Esophagus squamous epithelium (tissue), 5 donors: ENCODE results near the gene ACP4. TPM values are rescaled to one million over a fixed set of nuclear protein-coding genes. Genes with fewer than 3 reads are reported as not detected.
A peak's percentile ranks its signal among the peaks of the same experiment; 100 is the strongest.

ENCODE experiments used
- DNase-seq: peaks from one replicate; lab custom pipeline; 2025; lab: John Stamatoyannopoulos, UW
- H3K27ac ChIP-seq, 4 donors: fragments of 200-600 bp; sonication (generic); one replicate each; pipeline ENCODE4 v1.5.1; 2016 to 2019; ENCODE audit warnings: mild to moderate bottlenecking in 1 of 4
- H3K27me3 ChIP-seq, 4 donors: fragments of 200-600 bp; sonication (generic); 1 replicate in 3 of 4; 2 replicates in 1 of 4; pipeline versions ENCODE4 v1.5.1 to v1.6.0; 2017 to 2021; ENCODE audit warnings: antibody characterized with exemption in 1 of 4
- H3K36me3 ChIP-seq, 3 donors: fragments of 200-600 bp; sonication (generic); one replicate each; pipeline ENCODE4 v1.5.1; 2016 to 2019
- H3K4me1 ChIP-seq, 3 donors: fragments of 200-600 bp; sonication (generic); one replicate each; pipeline ENCODE4 v1.5.1; 2017 to 2019
- H3K4me3 ChIP-seq, 4 donors: fragments of 200-600 bp; sonication (generic); 1 replicate in 3 of 4; 2 replicates in 1 of 4; pipeline ENCODE4 v1.5.1; 2016 to 2019; ENCODE audit warnings: mild to moderate bottlenecking in 2 of 4, moderate library complexity in 1 of 4
- H3K9me3 ChIP-seq, 3 donors: fragments of 200-600 bp; sonication (generic); one replicate each; pipeline ENCODE4 v1.5.1; 2016 to 2019
- POLR2A ChIP-seq, 4 donors: fragments of 450-650 bp; IDR thresholded peaks; one replicate each; pipeline ENCODE4 v1.6.1; 2017; ENCODE audit warnings: antibody characterized with exemption in 4 of 4, mild to moderate bottlenecking in 4 of 4, moderate library complexity in 3 of 4
- whole genome bisulfite sequencing, 2 donors: methylation state at CpG; one replicate each; pipeline ENCODE4 v1.1.5; 2018; 5-methylcytosine and 5-hydroxymethylcytosine counted together
- intact Hi-C: fragments of 100-400 bp; cut with DNase I; formaldehyde crosslinking; loops from one replicate; pipeline ENCODE4 v1.15.0; 2022
- total RNA-seq, 4 donors: library from RNA; depleted of rRNA; stranded (reverse); fragments of >200 nt; gene quantifications; one replicate each; pipeline ENCODE4 v1.1.0, GENCODE V29; 2016
- TF ChIP-seq, protein P1 (sequence below), 6 experiments: fragments of 450-650 bp in 4 of 6; fragments of 200-600 bp in 2 of 6; sonication (generic) in 2 of 6; IDR thresholded peaks; one replicate each; pipeline ENCODE4 v1.5.1; 2016 to 2019; ENCODE audit warnings: antibody characterized with exemption in 6 of 6, mild to moderate bottlenecking in 4 of 6, moderate library complexity in 4 of 6
- donor health status: DM: yes; HTN: yes; CAD: no.

The ACP4 gene
- total RNA-seq, 4 donors from 2014 or later, result not detected

DNA sequence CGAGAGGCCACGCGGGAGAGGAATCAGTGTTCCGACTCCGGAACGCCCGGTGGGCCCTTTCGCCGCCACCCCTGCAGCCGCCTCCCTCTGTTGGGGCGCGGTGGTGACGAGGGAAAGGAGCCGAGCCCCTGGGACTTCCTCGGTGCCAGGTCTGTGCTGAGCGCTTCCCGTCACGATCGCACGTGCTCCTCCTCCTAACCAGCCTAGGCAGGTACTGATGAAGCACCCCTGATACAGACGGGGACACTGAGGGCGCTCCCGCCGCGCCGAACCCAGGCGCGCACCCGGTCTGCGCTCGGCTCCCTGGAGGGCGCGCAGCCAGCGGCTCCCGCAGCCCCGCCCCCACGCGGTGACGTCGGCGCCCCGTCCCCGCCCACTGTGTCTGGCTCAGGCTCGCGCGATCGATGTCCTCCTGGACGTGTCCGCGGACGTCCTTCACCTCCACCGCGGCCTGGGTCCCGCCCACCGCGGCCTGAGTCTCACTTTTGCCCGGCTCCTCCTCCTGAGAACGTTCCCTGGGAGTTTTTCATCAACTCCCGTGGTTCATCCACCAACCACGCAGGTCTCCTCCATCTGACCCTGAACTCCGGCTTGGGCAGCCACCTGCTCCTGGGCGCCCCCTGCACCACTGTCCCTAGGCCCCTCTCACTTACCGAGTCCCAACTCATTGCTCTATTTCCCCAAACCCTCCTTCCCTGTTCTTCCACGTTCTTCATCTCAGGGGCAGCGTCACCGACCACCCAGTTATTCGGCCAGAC, 45.7 kb downstream of the ACP4 start:
- H3K4me1 ChIP-seq, result peaks cover 0 to 26% (median 5%) of the 10 kb centered on the region in 3 donors
- peak overlapping the region; percentile 30 to 74 (median 55) for H3K4me3 ChIP-seq
- peaks cover 0 to 78% (median 0%) of the 10 kb centered on the region in 4 donors for H3K27me3 ChIP-seq
- H3K27ac ChIP-seq, result peak overlapping the region in 1 of 4 donors; percentile 39
- intact Hi-C loops, result no loop called here
- 4 to 5% methylated on average over 20 to 31 of the region's 67 CpGs for WGBS, 2 donors
- TF ChIP-seq, protein P1, sequence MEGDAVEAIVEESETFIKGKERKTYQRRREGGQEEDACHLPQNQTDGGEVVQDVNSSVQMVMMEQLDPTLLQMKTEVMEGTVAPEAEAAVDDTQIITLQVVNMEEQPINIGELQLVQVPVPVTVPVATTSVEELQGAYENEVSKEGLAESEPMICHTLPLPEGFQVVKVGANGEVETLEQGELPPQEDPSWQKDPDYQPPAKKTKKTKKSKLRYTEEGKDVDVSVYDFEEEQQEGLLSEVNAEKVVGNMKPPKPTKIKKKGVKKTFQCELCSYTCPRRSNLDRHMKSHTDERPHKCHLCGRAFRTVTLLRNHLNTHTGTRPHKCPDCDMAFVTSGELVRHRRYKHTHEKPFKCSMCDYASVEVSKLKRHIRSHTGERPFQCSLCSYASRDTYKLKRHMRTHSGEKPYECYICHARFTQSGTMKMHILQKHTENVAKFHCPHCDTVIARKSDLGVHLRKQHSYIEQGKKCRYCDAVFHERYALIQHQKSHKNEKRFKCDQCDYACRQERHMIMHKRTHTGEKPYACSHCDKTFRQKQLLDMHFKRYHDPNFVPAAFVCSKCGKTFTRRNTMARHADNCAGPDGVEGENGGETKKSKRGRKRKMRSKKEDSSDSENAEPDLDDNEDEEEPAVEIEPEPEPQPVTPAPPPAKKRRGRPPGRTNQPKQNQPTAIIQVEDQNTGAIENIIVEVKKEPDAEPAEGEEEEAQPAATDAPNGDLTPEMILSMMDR (IDR thresholded peaks at IDR 0.05), result no peak
- TF ChIP-seq POLR2A (IDR thresholded peaks at IDR 0.05), result peak in 1 of 4 donors; percentile 61
- H3K9me3 ChIP-seq, result no peaks in the 10 kb centered on the region
- no peak for DNase-seq
- H3K36me3 ChIP-seq, result no peaks in the 10 kb centered on the region

DNA sequence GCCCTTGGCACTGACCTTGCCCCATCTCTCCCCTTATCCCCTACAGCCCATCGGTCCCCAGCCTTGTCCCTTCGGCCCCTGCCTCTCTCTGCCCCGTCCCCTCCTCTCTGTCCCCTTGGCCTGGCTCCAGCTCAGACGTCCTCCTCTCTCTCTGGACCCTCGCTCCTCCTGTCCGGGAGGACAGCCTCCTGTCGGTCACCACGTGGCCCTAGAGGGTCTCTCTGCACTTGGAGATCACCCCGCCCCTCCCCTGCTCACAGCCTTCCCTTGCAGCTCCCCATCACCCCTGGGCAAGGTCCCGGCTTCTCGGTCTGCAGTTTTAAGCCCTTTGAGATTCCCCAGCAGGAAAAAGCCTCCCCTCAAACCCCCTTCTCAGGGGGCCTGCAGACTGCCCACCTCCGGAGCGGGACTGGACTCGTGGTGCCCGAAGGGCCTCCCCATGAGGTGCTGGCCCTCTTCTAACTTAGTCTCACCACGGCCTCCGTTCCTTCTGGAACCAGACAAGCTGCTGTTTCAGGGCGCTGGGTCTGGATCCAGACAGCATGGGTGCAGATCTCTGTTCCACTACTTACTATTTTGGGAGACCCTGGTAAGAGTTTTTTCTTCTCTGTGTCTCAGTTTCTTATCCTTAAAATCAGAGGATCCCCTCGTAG, 46.5 kb downstream of the ACP4 start:
- intact Hi-C loops, result no loop called here
- peaks cover 0 to 26% (median 5%) of the 10 kb centered on the region in 3 donors for H3K4me1 ChIP-seq
- peaks cover 0 to 72% (median 0%) of the 10 kb centered on the region in 4 donors for H3K27me3 ChIP-seq
- no peaks in the 10 kb centered on the region for H3K9me3 ChIP-seq
- no peak overlapping the region for H3K27ac ChIP-seq
- WGBS, 2 donors, result 37% methylated on average over 16 to 19 of the region's 19 CpGs
- TF ChIP-seq, protein P1 (IDR thresholded peaks at IDR 0.05), result no peak
- TF ChIP-seq POLR2A (IDR thresholded peaks at IDR 0.05), result no peak
- no peaks in the 10 kb centered on the region for H3K36me3 ChIP-seq
- peak overlapping the region in 2 of 4 donors; percentile 57 to 74 for H3K4me3 ChIP-seq
- no peak for DNase-seq

DNA sequence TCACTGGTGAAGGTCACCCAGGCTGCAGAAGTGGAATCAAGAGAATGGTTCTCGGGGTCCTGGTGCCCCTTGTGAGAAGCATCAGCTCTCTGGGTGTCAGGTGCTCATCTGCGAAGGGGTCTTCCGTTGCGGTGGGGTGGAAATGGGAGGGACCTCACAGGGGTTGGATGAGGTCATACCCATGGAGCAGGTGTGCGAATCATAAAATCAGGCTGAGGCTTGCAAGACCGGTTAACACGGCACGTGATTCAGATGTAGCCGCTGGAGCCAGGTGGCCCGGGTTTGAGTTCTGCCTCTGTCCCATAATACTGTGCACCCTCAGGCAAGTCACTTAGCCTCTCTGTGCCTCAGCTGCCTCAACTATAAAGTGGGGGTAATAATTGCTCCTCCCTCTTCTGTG, 47.1 kb downstream of the ACP4 start:
- TF ChIP-seq POLR2A (IDR thresholded peaks at IDR 0.05), result no peak
- TF ChIP-seq, protein P1 (IDR thresholded peaks at IDR 0.05), result no peak
- intact Hi-C loops, result no loop called here
- H3K9me3 ChIP-seq, result peaks cover 0 to 3% (median 0%) of the 10 kb centered on the region in 3 donors
- peaks cover 0 to 68% (median 0%) of the 10 kb centered on the region in 4 donors for H3K27me3 ChIP-seq
- H3K36me3 ChIP-seq, result no peaks in the 10 kb centered on the region
- 36 to 61% methylated on average over 10 of the region's 10 CpGs for WGBS, 2 donors
- no peak for DNase-seq
- no peak overlapping the region for H3K4me3 ChIP-seq
- H3K27ac ChIP-seq, result no peak overlapping the region
- peaks cover 0 to 26% (median 5%) of the 10 kb centered on the region in 3 donors for H3K4me1 ChIP-seq

DNA sequence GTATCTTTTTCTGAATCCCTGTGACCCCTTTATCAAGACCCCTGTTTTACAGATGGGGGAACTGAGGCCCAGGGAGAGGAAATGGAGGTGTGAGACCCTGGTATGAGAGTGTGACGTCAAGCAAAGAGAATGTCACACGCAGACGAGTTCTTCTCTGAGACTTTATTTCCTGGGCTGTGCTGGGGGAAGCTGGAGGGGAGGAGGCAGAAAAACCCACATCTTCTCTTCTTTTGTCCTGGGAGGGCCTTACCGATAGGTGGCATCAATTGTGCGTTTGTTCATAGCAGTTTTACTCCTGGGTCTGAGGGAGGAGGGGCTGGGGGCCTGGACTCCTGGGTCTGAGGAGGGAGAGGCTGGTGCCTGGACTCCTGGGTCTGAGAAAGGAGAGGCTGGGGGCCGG, 48.0 kb downstream of the ACP4 start:
- Histone ChIP-seq H3K9me3 (peaks cover 0 to 6% (median 0%) of the 10 kb centered on the region in 3 donors), H3K27ac (no peak overlapping the region), H3K4me1 (peaks cover 0 to 26% (median 5%) of the 10 kb centered on the region in 3 donors), H3K36me3 (no peaks in the 10 kb centered on the region), H3K27me3 (peaks cover 0 to 61% (median 0%) of the 10 kb centered on the region in 4 donors), H3K4me3 (no peak overlapping the region)
- TF ChIP-seq, protein P1 (IDR thresholded peaks at IDR 0.05), result no peak
- TF ChIP-seq POLR2A (IDR thresholded peaks at IDR 0.05), result no peak
- intact Hi-C loops, result no loop called here
- DNase-seq, result no peak
- WGBS, 2 donors, result 0 to 18% methylated on average over 1 to 4 of the region's 6 CpGs
